ENCODE data around the gene NOVA2. TPM values are rescaled to one million over a fixed set of nuclear protein-coding genes. Genes with fewer than 3 reads are reported as not detected.

NOVA2 gene
- total RNA-seq, 1 donor from 2014 or later: 5.0 TPM

GRCh38 chr19:45972947-45973540 is 621 bp downstream of the NOVA2 start:
- peaks cover 18% of the 10 kb centered on the region for H3K4me1 Mint-ChIP-seq (ENCODE audit: unreplicated experiment)
- peak overlapping the region; percentile 70 for H3K4me3 Mint-ChIP-seq
- no peaks in the 10 kb centered on the region for H3K9me3 Mint-ChIP-seq
- no peak for DNase-seq (ENCODE audit: extremely low spot score, unreplicated experiment)
- H3K36me3 Mint-ChIP-seq: no peaks in the 10 kb centered on the region
- TF ChIP-seq, protein P1, sequence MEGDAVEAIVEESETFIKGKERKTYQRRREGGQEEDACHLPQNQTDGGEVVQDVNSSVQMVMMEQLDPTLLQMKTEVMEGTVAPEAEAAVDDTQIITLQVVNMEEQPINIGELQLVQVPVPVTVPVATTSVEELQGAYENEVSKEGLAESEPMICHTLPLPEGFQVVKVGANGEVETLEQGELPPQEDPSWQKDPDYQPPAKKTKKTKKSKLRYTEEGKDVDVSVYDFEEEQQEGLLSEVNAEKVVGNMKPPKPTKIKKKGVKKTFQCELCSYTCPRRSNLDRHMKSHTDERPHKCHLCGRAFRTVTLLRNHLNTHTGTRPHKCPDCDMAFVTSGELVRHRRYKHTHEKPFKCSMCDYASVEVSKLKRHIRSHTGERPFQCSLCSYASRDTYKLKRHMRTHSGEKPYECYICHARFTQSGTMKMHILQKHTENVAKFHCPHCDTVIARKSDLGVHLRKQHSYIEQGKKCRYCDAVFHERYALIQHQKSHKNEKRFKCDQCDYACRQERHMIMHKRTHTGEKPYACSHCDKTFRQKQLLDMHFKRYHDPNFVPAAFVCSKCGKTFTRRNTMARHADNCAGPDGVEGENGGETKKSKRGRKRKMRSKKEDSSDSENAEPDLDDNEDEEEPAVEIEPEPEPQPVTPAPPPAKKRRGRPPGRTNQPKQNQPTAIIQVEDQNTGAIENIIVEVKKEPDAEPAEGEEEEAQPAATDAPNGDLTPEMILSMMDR (conservative IDR thresholded peaks at IDR 0.05): no peak
- peaks cover 86% of the 10 kb centered on the region for H3K27me3 Mint-ChIP-seq
- H3K27ac Mint-ChIP-seq: no peak overlapping the region

DNA sequence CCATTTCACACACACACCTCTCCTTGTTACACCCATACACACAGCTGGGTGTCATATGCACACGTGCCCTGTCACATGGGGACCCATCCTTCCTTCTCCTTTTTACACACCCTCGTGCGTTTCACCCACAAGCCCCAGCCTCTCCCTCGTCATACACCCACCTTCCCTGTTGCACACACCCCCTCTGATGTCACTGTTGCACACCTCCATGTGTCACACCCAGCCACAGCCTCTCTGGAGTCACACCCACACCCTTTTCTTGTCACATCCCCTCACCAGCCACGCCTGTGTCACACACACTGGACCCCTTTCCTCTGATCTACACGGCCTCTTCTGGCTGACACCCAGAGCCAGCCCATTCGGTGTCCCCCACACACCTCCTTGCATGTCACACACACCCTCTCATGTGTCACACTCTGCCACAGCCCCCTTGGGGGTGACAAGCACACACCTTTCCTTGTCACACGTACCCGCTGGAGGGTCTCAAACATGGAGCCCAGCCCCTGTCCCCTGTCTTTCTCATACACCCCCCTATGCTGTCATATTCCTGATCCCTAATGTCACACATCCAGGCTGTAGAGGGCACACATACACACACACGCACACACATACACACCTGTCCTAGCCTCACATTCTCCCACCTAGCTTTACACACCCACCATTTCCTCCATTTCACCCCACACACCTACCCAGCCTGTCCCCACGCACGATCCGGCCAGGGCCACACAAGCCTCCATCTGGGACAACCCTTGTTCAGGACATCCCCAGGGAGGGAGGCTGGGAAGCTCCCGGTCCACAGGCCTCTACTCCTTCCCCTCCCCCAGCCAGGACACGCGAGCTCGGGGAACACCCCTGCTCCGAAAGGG is 1.4 kb downstream of the NOVA2 start:
- H3K9me3 Mint-ChIP-seq: no peaks in the 10 kb centered on the region
- H3K27ac Mint-ChIP-seq: peak overlapping the region; percentile 43
- peaks cover 85% of the 10 kb centered on the region for H3K27me3 Mint-ChIP-seq
- no peaks in the 10 kb centered on the region for H3K36me3 Mint-ChIP-seq
- H3K4me1 Mint-ChIP-seq (ENCODE audit: unreplicated experiment): peaks cover 18% of the 10 kb centered on the region
- no peak for DNase-seq (ENCODE audit: extremely low spot score, unreplicated experiment)
- peak overlapping the region; percentile 70 for H3K4me3 Mint-ChIP-seq
- TF ChIP-seq, protein P1 (conservative IDR thresholded peaks at IDR 0.05): no peak

DNA sequence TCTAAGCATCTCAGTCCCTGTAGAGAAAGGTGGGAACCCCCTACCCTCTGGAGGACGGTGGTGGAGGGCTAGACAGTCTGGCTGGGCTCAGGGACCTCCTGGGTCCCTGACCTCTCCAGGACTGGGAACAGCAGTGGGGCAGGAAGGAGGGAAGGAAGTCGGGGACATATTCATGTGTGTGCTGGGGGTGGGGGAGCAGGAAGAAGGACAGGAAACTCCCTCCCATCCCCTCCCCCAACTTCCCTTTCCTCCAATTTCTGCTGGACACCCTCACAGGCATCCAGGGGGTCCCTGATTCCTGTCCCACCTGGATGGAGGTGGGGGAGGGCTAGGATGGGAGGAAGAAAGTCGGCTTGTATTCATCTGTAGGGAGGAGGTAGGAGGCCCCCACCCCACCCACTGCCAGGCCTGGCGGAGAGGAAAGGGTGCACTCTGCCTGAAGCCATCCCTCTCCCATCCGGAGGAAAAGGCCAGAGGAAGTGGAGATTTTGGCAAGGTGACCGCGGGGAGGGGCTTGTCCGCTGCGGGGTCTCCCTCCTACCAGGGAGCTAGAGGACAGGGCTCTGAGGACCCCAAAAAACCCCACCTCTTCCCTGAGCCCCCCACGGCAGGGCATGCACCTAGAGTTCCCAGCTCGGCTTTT is 2.3 kb downstream of the NOVA2 start:
- Mint-ChIP-seq H3K36me3 (no peaks in the 10 kb centered on the region), H3K27ac (no peak overlapping the region), H3K4me3 (peak overlapping the region; percentile 70), H3K4me1 (ENCODE audit: unreplicated experiment) (peaks cover 18% of the 10 kb centered on the region), H3K9me3 (no peaks in the 10 kb centered on the region), H3K27me3 (peaks cover 83% of the 10 kb centered on the region)
- no peak for DNase-seq (ENCODE audit: extremely low spot score, unreplicated experiment)
- TF ChIP-seq, protein P1 (conservative IDR thresholded peaks at IDR 0.05): no peak

DNA sequence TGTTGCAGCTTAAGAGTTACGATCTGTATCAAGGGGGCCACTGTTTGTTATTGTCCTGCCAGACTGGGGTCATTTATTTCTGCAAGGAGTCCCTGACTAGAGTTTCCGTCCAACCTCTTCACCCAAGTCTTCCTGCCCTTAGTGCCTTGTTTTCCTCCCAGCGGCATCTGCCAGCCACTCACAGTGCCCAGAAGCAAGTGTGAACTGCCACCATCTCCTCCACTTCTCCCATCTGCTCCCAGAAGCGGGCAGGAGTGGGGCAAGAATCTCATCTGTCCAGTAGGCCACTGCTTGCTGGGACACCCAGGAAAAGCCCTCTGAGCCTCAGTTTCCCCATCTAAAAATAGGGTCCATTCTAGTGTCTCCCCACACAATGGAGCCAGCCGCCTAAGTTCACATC is 4.0 kb downstream of the NOVA2 start:
- no peak overlapping the region for H3K27ac Mint-ChIP-seq
- TF ChIP-seq, protein P1 (conservative IDR thresholded peaks at IDR 0.05): no peak
- H3K4me3 Mint-ChIP-seq: no peak overlapping the region
- DNase-seq (ENCODE audit: extremely low spot score, unreplicated experiment): no peak
- H3K9me3 Mint-ChIP-seq: no peaks in the 10 kb centered on the region
- H3K4me1 Mint-ChIP-seq (ENCODE audit: unreplicated experiment): peaks cover 10% of the 10 kb centered on the region
- peaks cover 78% of the 10 kb centered on the region for H3K27me3 Mint-ChIP-seq
- H3K36me3 Mint-ChIP-seq: no peaks in the 10 kb centered on the region

GRCh38 chr19:45968626-45969025 is 5.0 kb downstream of the NOVA2 start:
- Mint-ChIP-seq H3K4me1 (ENCODE audit: unreplicated experiment) (peaks cover 10% of the 10 kb centered on the region), H3K9me3 (no peaks in the 10 kb centered on the region), H3K27ac (no peak overlapping the region), H3K36me3 (no peaks in the 10 kb centered on the region), H3K27me3 (peaks cover 78% of the 10 kb centered on the region), H3K4me3 (no peak overlapping the region)
- TF ChIP-seq, protein P1 (conservative IDR thresholded peaks at IDR 0.05): no peak
- no peak for DNase-seq (ENCODE audit: extremely low spot score, unreplicated experiment)
